Hematopoietic multipotent progenitor cell treated with erythropoietin and hydrocortisone succinate and interleukin-3 and kit ligand, for 15 days (in vitro differentiated cells): ENCODE data around the gene ESPNL.
A peak's percentile ranks its signal among the peaks of the same experiment; 100 is the strongest.

ENCODE experiments used
- DNase-seq: peaks from one replicate; pipeline ENCODE4 v3.0.0-alpha.2; 2015; ENCODE audit warnings: low spot score

Gene ESPNL

GRCh38 chr2:238079874-238080327 is 20.2 kb upstream of the ESPNL start:
- DNase-seq: no peak

GRCh38 chr2:238080518-238080917 is 19.6 kb upstream of the ESPNL start:
- no peak for DNase-seq

- no peak for DNase-seq
Measured at GRCh38 chr2:238081150-238081549, 19.0 kb upstream of the ESPNL start.

- DNase-seq: no peak
Measured at GRCh38 chr2:238081561-238081960, 18.6 kb upstream of the ESPNL start.

GRCh38 chr2:238082151-238082550 is 18.0 kb upstream of the ESPNL start:
- DNase-seq: no peak

GRCh38 chr2:238082827-238083226 is 17.3 kb upstream of the ESPNL start:
- no peak for DNase-seq

GRCh38 chr2:238083919-238084318 is 16.2 kb upstream of the ESPNL start:
- no peak for DNase-seq

- no peak for DNase-seq
Measured at GRCh38 chr2:238084761-238085160, 15.4 kb upstream of the ESPNL start.

- DNase-seq: no peak
Measured at GRCh38 chr2:238085899-238086298, 14.2 kb upstream of the ESPNL start.

- DNase-seq: no peak
Measured at GRCh38 chr2:238087211-238087610, 12.9 kb upstream of the ESPNL start.

- no peak for DNase-seq
Measured at GRCh38 chr2:238090887-238091286, 9.3 kb upstream of the ESPNL start.

- DNase-seq: no peak
Measured at GRCh38 chr2:238091436-238092060, 8.6 kb upstream of the ESPNL start.

- no peak for DNase-seq
Measured at GRCh38 chr2:238092486-238093035, 7.6 kb upstream of the ESPNL start.

- no peak for DNase-seq
Measured at GRCh38 chr2:238093181-238094140, 6.7 kb upstream of the ESPNL start.

- DNase-seq: no peak
Measured at GRCh38 chr2:238094438-238095022, 5.6 kb upstream of the ESPNL start.

GRCh38 chr2:238095143-238095542 is 5.0 kb upstream of the ESPNL start:
- DNase-seq: no peak

GRCh38 chr2:238096311-238097011 is 3.7 kb upstream of the ESPNL start:
- no peak for DNase-seq

- no peak for DNase-seq
Measured at GRCh38 chr2:238097201-238097987, 2.7 kb upstream of the ESPNL start.

GRCh38 chr2:238097988-238098871 is 1.9 kb upstream of the ESPNL start:
- peak; percentile 91 for DNase-seq
